ENCODE data around the gene PDCD6IP.

GRCh38 chr3:33909547-33909946, 111.1 kb downstream of the PDCD6IP start:
- TF ChIP-seq, protein P1, sequence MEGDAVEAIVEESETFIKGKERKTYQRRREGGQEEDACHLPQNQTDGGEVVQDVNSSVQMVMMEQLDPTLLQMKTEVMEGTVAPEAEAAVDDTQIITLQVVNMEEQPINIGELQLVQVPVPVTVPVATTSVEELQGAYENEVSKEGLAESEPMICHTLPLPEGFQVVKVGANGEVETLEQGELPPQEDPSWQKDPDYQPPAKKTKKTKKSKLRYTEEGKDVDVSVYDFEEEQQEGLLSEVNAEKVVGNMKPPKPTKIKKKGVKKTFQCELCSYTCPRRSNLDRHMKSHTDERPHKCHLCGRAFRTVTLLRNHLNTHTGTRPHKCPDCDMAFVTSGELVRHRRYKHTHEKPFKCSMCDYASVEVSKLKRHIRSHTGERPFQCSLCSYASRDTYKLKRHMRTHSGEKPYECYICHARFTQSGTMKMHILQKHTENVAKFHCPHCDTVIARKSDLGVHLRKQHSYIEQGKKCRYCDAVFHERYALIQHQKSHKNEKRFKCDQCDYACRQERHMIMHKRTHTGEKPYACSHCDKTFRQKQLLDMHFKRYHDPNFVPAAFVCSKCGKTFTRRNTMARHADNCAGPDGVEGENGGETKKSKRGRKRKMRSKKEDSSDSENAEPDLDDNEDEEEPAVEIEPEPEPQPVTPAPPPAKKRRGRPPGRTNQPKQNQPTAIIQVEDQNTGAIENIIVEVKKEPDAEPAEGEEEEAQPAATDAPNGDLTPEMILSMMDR (IDR thresholded peaks at IDR 0.05) = no peak
- no peak for TF ChIP-seq POLR2AphosphoS5 (IDR thresholded peaks at IDR 0.05)
